H1 (cell line): ENCODE data around the gene FAM83F. TPM values are rescaled to one million over a fixed set of nuclear protein-coding genes. Genes with fewer than 3 reads are reported as not detected.

Experiments
- CTCF ChIA-PET: fragments of 300-600 bp; sonication (Branson Sonifier 250); formaldehyde crosslinking; loops from one replicate; lab custom pipeline; 2021; ENCODE audit not compliant: partially characterized antibody; lab: Charles Lee
- POLR2A ChIA-PET: fragments of 300-600 bp; sonication (Branson Sonifier 250); formaldehyde crosslinking; loops from one replicate; lab custom pipeline; 2021; ENCODE audit warnings: inconsistent platforms; ENCODE audit not compliant: partially characterized antibody; lab: Charles Lee
- DNase-seq, 2 experiments: peaks; one replicate each; pipeline versions ENCODE4 v3.0.0 to v3.0.0-alpha.2; 2010 to 2022; ENCODE audit warnings: low spot score in 2 of 2, low read depth in 1 of 2, mixed read lengths in 1 of 2
- FAIRE-seq: peaks from 2 replicates; lab custom pipeline; 2011; peaks lifted over from hg19 to GRCh38; lab: Jason Lieb, UNC
- H2AFZ ChIP-seq: 2 replicates; pipeline ENCODE4 v1.8.1; 2012; ENCODE audit warnings: low read length, inconsistent platforms
- H2AK5ac ChIP-seq: 2 replicates; pipeline ENCODE4 v1.6.1; 2013; ENCODE audit warnings: low read depth, low read length
- H2BK120ac ChIP-seq: replicated peaks from 2 replicates; pipeline ENCODE3; 2013; ENCODE audit warnings: low read depth, low read length, inconsistent platforms
- H2BK12ac ChIP-seq: 2 replicates; pipeline ENCODE4 v1.6.1; 2013; ENCODE audit warnings: low read depth, low read length
- H2BK15ac ChIP-seq: 2 replicates; pipeline ENCODE4 v1.6.1; 2013; ENCODE audit warnings: low read length
- H2BK20ac ChIP-seq: 2 replicates; pipeline ENCODE4 v1.6.1; 2013; ENCODE audit warnings: low read length
- H2BK5ac ChIP-seq: 2 replicates; pipeline ENCODE4 v1.6.1; 2013; ENCODE audit warnings: low read depth, low read length
- H3K14ac ChIP-seq: 2 replicates; pipeline ENCODE4 v1.6.1; 2013; ENCODE audit warnings: inconsistent platforms; ENCODE audit not compliant: insufficient read length
- H3K18ac ChIP-seq: 2 replicates; pipeline ENCODE4 v1.6.1; 2013; ENCODE audit warnings: low read length; ENCODE audit errors: extremely low read depth
- H3K23ac ChIP-seq: 2 replicates; pipeline ENCODE4 v1.6.1; 2013; ENCODE audit warnings: inconsistent platforms; ENCODE audit not compliant: insufficient read length
- H3K23me2 ChIP-seq: 2 replicates; pipeline ENCODE4 v1.6.1; 2013; ENCODE audit warnings: low read depth, low read length
- H3K27ac ChIP-seq: 2 replicates; pipeline ENCODE4 v1.6.1; 2011; ENCODE audit warnings: low read depth, low read length, inconsistent platforms
- H3K27me3 ChIP-seq, 4 experiments: replicated peaks in 1 of 4; 1 replicate in 1 of 4; 2 replicates in 3 of 4; pipeline versions ENCODE4 v1.6.1 to v1.8.1; 2011 to 2013; ENCODE audit warnings: low read length in 3 of 4, mild to moderate bottlenecking in 3 of 4, inconsistent platforms in 2 of 4, mixed read lengths in 2 of 4, moderate library complexity in 1 of 4; ENCODE audit not compliant: control insufficient read depth in 3 of 4, insufficient read depth in 3 of 4; ENCODE audit errors: extremely low read depth in 1 of 4
- H3K36me3 ChIP-seq, 4 experiments: 2 replicates each; pipeline versions ENCODE4 v1.6.1 to v1.8.1; 2011 to 2013; ENCODE audit warnings: mild to moderate bottlenecking in 4 of 4, low read length in 3 of 4, moderate library complexity in 2 of 4, control low read depth in 1 of 4, inconsistent platforms in 1 of 4; ENCODE audit not compliant: insufficient read depth in 4 of 4, control insufficient read depth in 2 of 4
- H3K4ac ChIP-seq: replicated peaks from 2 replicates; pipeline ENCODE3; 2013; ENCODE audit warnings: low read length, low read depth, mixed read lengths, inconsistent platforms; ENCODE audit not compliant: insufficient read length
- H3K4me1 ChIP-seq, 4 experiments: replicated peaks in 1 of 4; 1 replicate in 1 of 4; 2 replicates in 3 of 4; pipeline versions ENCODE4 v1.6.1 to v1.8.1; 2011 to 2013; ENCODE audit warnings: low read length in 3 of 4, inconsistent platforms in 2 of 4, mixed read lengths in 1 of 4; ENCODE audit not compliant: insufficient read depth in 4 of 4, control insufficient read depth in 3 of 4
- H3K4me2 ChIP-seq, 2 experiments: 2 replicates each; pipeline versions ENCODE4 v1.6.1 to v1.8.1; 2011 to 2013; ENCODE audit warnings: low read depth in 2 of 2, low read length in 2 of 2, control low read depth in 1 of 2, inconsistent platforms in 1 of 2, mild to moderate bottlenecking in 1 of 2; ENCODE audit not compliant: insufficient read depth in 1 of 2
- H3K4me3 ChIP-seq, 4 experiments: fragments of 200-600, 300-600 bp in 1 of 4; sonication (generic), shearing (Covaris generic), sonication (Bioruptor Twin) in 1 of 4; 2 replicates each; pipeline versions ENCODE4 v1.5.1 to v1.8.1; 2011 to 2016; ENCODE audit warnings: low read length in 4 of 4, low read depth in 3 of 4, control low read depth in 2 of 4, inconsistent platforms in 2 of 4, mild to moderate bottlenecking in 2 of 4, mixed read lengths in 1 of 4, moderate library complexity in 1 of 4; ENCODE audit not compliant: insufficient read depth in 2 of 4; ENCODE audit errors: extremely low read depth in 1 of 4
- H3K56ac ChIP-seq: replicated peaks from 2 replicates; pipeline ENCODE3; 2013; ENCODE audit warnings: low read depth, mild to moderate bottlenecking, mixed read lengths, low read length, inconsistent platforms; ENCODE audit not compliant: insufficient read length
- H3K79me1 ChIP-seq: 2 replicates; pipeline ENCODE4 v1.6.1; 2013; ENCODE audit warnings: low read depth, low read length, control low read depth
- H3K79me2 ChIP-seq, 2 experiments: 2 replicates each; pipeline versions ENCODE4 v1.6.1 to v1.8.1; 2012 to 2013; ENCODE audit warnings: low read length in 2 of 2, mild to moderate bottlenecking in 2 of 2, inconsistent platforms in 1 of 2; ENCODE audit not compliant: insufficient read depth in 2 of 2, control insufficient read depth in 1 of 2
- H3K9ac ChIP-seq, 4 experiments: replicated peaks in 1 of 4; 1 replicate in 1 of 4; 2 replicates in 3 of 4; pipeline versions ENCODE4 v1.6.1 to v1.8.1; 2011 to 2013; ENCODE audit warnings: low read depth in 3 of 4, low read length in 3 of 4, control low read depth in 2 of 4, mild to moderate bottlenecking in 2 of 4, moderate library complexity in 2 of 4, inconsistent platforms in 1 of 4; ENCODE audit errors: extremely low read depth in 1 of 4
- H3K9me3 ChIP-seq, 2 experiments: 2 replicates each; pipeline versions ENCODE4 v1.6.1 to v1.8.1; 2012 to 2013; ENCODE audit warnings: mild to moderate bottlenecking in 2 of 2, moderate library complexity in 2 of 2, control low read depth in 1 of 2, inconsistent platforms in 1 of 2, low read depth in 1 of 2, low read length in 1 of 2, mixed read lengths in 1 of 2; ENCODE audit not compliant: insufficient read depth in 2 of 2
- H4K20me1 ChIP-seq, 2 experiments: replicated peaks in 1 of 2; 2 replicates each; pipeline versions ENCODE3 to v1.8.1; 2011 to 2013; ENCODE audit warnings: inconsistent platforms in 2 of 2, low read length in 2 of 2, mild to moderate bottlenecking in 1 of 2; ENCODE audit not compliant: insufficient read depth in 2 of 2, control insufficient read depth in 1 of 2
- H4K5ac ChIP-seq: 2 replicates; pipeline ENCODE4 v1.6.1; 2013; ENCODE audit warnings: low read length, low read depth, mixed read lengths, inconsistent platforms; ENCODE audit not compliant: insufficient read length
- H4K8ac ChIP-seq: 2 replicates; pipeline ENCODE4 v1.8.0; 2013; ENCODE audit warnings: mild to moderate bottlenecking, moderate library complexity, low read length, inconsistent platforms; ENCODE audit not compliant: insufficient read depth; ENCODE audit errors: extremely low read depth
- H4K91ac ChIP-seq: replicated peaks from 2 replicates; pipeline ENCODE3; 2013; ENCODE audit warnings: low read length, mixed read lengths, inconsistent platforms; ENCODE audit not compliant: insufficient read length
- EGR1 ChIP-seq: IDR thresholded peaks from 2 replicates; pipeline ENCODE4 v1.6.1; 2011; ENCODE audit warnings: low read depth, low read length, borderline replicate concordance
- SP1 ChIP-seq: IDR thresholded peaks from 2 replicates; pipeline ENCODE4 v1.6.1; 2011; ENCODE audit warnings: low read depth, low read length
- WGBS, 2 experiments: shearing (Covaris generic) in 1 of 2; methylation state at CpG; one replicate each; pipeline versions ENCODE4 v1.1.6 to v1.1.7; 2013 to 2015; ENCODE audit warnings: low lambda C conversion rate in 2 of 2, mixed read lengths in 2 of 2, inconsistent platforms in 1 of 2, low coverage in 1 of 2, missing lambda C conversion rate in 1 of 2; ENCODE audit not compliant: insufficient replicate concordance in 2 of 2, insufficient coverage in 1 of 2, insufficient read length in 1 of 2; ENCODE audit errors: extremely low coverage in 1 of 2, missing lambda C conversion rate in 1 of 2; 5-methylcytosine and 5-hydroxymethylcytosine counted together
- polyA plus RNA-seq, 7 experiments: library from polyadenylated mRNA; depleted of rRNA in 3 of 7; stranded (reverse) in 5 of 7; unstranded in 2 of 7; fragments of >200 nt in 5 of 7; fragments of 200-250 nt in 2 of 7; gene quantifications; 1 replicate in 5 of 7; 2 replicates in 1 of 7; 4 replicates in 1 of 7; pipeline versions ENCODE4 v1.2.1 to v1.2.3, GENCODE V29; 2011 to 2013; ENCODE audit warnings: missing spikeins in 2 of 7, mixed read lengths in 2 of 7
- total RNA-seq: library from RNA; stranded (reverse); fragmentation: NEBNext Ultra II Directional; extraction: Animal tissue kit (Norgen Biotek cat#: 25700); gene quantifications from 2 replicates; pipeline ENCODE4 v1.2.1, GENCODE V29; 2021

The FAM83F gene
- total and polyA plus RNA-seq, 2 of the 8 experiments (the other 6 are each of a cell fraction or from before 2014, with no cell fraction given) = 8.6 to 18.9 TPM

- Histone ChIP-seq H2BK5ac (no peak overlapping the region), H2BK15ac (no peak overlapping the region), H2BK120ac (no peak overlapping the region), H2BK20ac (no peak overlapping the region), H3K9me3 (no peaks in the 10 kb centered on the region), H4K20me1 (no peaks in the 10 kb centered on the region), H3K27ac (no peak overlapping the region), H3K4me2 (no peak overlapping the region), H3K4me1 (no peaks in the 10 kb centered on the region), H3K23ac (no peak overlapping the region), H3K4ac (no peak overlapping the region), H2AK5ac (no peak overlapping the region), H3K27me3 (no peaks in the 10 kb centered on the region), H2AFZ (no peak overlapping the region), H3K56ac (no peak overlapping the region), H3K14ac (no peak overlapping the region), H3K9ac (no peak overlapping the region), H3K23me2 (no peaks in the 10 kb centered on the region; the same call in 1 of the 2 replicates), H4K8ac (no peak overlapping the region), H4K5ac (no peak overlapping the region), H2BK12ac (no peak overlapping the region), H3K4me3 (no peak overlapping the region), H3K79me2 (peaks cover 0 to 41% of the 10 kb centered on the region in 2 experiments; a peak in 2 of 4 replicates), H4K91ac (no peak overlapping the region), H3K79me1 (no peaks in the 10 kb centered on the region; the same call in 1 of the 2 replicates), H3K36me3 (no peaks in the 10 kb centered on the region), H3K18ac (no peak overlapping the region)
- FAIRE-seq = no peak
- WGBS, 2 experiments = 84% methylated on average over 3 of the region's 3 CpGs; no CpG with 5 or more reads in 1 of the 2 experiments
- DNase-seq = no peak
- POLR2A ChIA-PET = interaction anchor here (0.8 to 2.3 kb wide), 6 partner anchors 8 to 725 kb away, joined by 3 to 6 read pairs (median 3); no protein-coding TSS in a partner anchor
- CTCF ChIA-PET = interaction anchor here (0.9 to 1.8 kb wide), 4 partner anchors 8 to 29 kb away, joined by 3 to 5 read pairs (median 4); no protein-coding TSS in a partner anchor
- no peak for TF ChIP-seq EGR1
- TF ChIP-seq SP1 = no peak
These were observed 71.2 kb downstream of the FAM83F start for GRCh38 chr22:40065981-40066380.
